CD4-positive, alpha-beta T cell (primary cell): ENCODE results near the gene ZDHHC8. TPM values are rescaled to one million over a fixed set of nuclear protein-coding genes. Genes with fewer than 3 reads are reported as not detected.

ENCODE experiments used
- ATAC-seq: fragments of 200-7000 bp; cut with Tn5 transposase; one replicate; pipeline ENCODE4 v1.10.0; 2022; ENCODE audit warnings: mild to moderate bottlenecking; ENCODE audit not compliant: poor library complexity
- CTCF ChIA-PET: fragments of 350-600 bp; sonication (Branson Sonifier 250); formaldehyde crosslinking; loops from one replicate; lab custom pipeline; 2021; ENCODE audit warnings: antibody characterized with exemption, inconsistent platforms; lab: Charles Lee
- POLR2A ChIA-PET: fragments of 350-600 bp; sonication (Branson Sonifier 250); formaldehyde crosslinking; loops from one replicate; lab custom pipeline; 2021; ENCODE audit warnings: antibody characterized with exemption, inconsistent platforms; lab: Charles Lee
- DNase-seq, 14 experiments: peaks; one replicate each; pipeline ENCODE4 v3.0.0-alpha.2; 2013 to 2020; ENCODE audit warnings: mixed read lengths in 2 of 14
- H3K27ac ChIP-seq, 2 donors: one replicate each; pipeline versions ENCODE4 v1.5.1 to v1.7.0; 2013; ENCODE audit warnings: low read length in 2 of 2, low read depth in 1 of 2, mild to moderate bottlenecking in 1 of 2
- H3K27me3 ChIP-seq, 2 experiments: 1 replicate in 1 of 2; 2 replicates in 1 of 2; pipeline versions ENCODE4 v1.6.1 to v1.7.0; 2013; ENCODE audit warnings: low read length in 2 of 2, control low read depth in 1 of 2, mild to moderate bottlenecking in 1 of 2, moderate library complexity in 1 of 2; ENCODE audit not compliant: insufficient read depth in 2 of 2, control insufficient read depth in 1 of 2
- H3K36me3 ChIP-seq: one replicate; pipeline ENCODE4 v1.6.1; 2013; ENCODE audit warnings: low read length, control low read depth; ENCODE audit not compliant: insufficient read depth
- H3K4me1 ChIP-seq: one replicate; pipeline ENCODE4 v1.6.1; 2013; ENCODE audit warnings: low read length, control low read depth; ENCODE audit not compliant: insufficient read depth
- H3K4me3 ChIP-seq: one replicate; pipeline ENCODE4 v1.5.1; 2013; ENCODE audit warnings: mild to moderate bottlenecking, low read length, moderate library complexity
- H3K9me3 ChIP-seq, 2 experiments: 1 replicate in 1 of 2; 2 replicates in 1 of 2; pipeline versions ENCODE4 v1.6.1 to v1.7.0; 2013; ENCODE audit warnings: low read length in 2 of 2, mild to moderate bottlenecking in 2 of 2, control low read depth in 1 of 2, moderate library complexity in 1 of 2; ENCODE audit not compliant: control insufficient read depth in 1 of 2, insufficient read depth in 1 of 2
- H3K27ac Mint-ChIP-seq: one replicate; pipeline ENCODE4 v1.8.0; 2020; ENCODE audit warnings: mixed read lengths
- H3K27me3 Mint-ChIP-seq: one replicate; pipeline ENCODE4 v1.8.0; 2021; ENCODE audit warnings: mixed read lengths
- H3K36me3 Mint-ChIP-seq: one replicate; pipeline ENCODE4 v1.8.0; 2021; ENCODE audit warnings: low read depth, mixed read lengths
- H3K4me1 Mint-ChIP-seq: one replicate; pipeline ENCODE4 v1.8.0; 2021; ENCODE audit warnings: low read depth, mixed read lengths
- H3K4me3 Mint-ChIP-seq: one replicate; pipeline ENCODE4 v1.8.0; 2020; ENCODE audit warnings: mild to moderate bottlenecking, mixed read lengths
- H3K9me3 Mint-ChIP-seq: one replicate; pipeline ENCODE4 v1.8.0; 2020; ENCODE audit warnings: mixed read lengths
- intact Hi-C, 2 experiments: fragments of 100-400 bp; cut with DNase I in 1 of 2; cut with micrococcal nuclease in 1 of 2; formaldehyde crosslinking; loops; one replicate each; pipeline versions ENCODE4 v1.15.1 to v1.9.0; 2023 to 2025; cut with DNase I, micrococcal nuclease
- total RNA-seq, 174 experiments: library from RNA in 2 of 174; stranded (reverse) in 2 of 174; gene quantifications; one replicate each; pipeline ENCODE4 v1.2.3 and lab custom pipeline; 2021 to 2026
- TF ChIP-seq, protein P1 (sequence below): fragments of 200-600 bp; IDR thresholded peaks from one replicate; pipeline ENCODE4 v1.8.0; 2022; ENCODE audit warnings: antibody characterized with exemption, mild to moderate bottlenecking

Gene ZDHHC8
- total RNA-seq, 2 experiments from 2014 or later: 44.9 to 49.3 TPM

DNA sequence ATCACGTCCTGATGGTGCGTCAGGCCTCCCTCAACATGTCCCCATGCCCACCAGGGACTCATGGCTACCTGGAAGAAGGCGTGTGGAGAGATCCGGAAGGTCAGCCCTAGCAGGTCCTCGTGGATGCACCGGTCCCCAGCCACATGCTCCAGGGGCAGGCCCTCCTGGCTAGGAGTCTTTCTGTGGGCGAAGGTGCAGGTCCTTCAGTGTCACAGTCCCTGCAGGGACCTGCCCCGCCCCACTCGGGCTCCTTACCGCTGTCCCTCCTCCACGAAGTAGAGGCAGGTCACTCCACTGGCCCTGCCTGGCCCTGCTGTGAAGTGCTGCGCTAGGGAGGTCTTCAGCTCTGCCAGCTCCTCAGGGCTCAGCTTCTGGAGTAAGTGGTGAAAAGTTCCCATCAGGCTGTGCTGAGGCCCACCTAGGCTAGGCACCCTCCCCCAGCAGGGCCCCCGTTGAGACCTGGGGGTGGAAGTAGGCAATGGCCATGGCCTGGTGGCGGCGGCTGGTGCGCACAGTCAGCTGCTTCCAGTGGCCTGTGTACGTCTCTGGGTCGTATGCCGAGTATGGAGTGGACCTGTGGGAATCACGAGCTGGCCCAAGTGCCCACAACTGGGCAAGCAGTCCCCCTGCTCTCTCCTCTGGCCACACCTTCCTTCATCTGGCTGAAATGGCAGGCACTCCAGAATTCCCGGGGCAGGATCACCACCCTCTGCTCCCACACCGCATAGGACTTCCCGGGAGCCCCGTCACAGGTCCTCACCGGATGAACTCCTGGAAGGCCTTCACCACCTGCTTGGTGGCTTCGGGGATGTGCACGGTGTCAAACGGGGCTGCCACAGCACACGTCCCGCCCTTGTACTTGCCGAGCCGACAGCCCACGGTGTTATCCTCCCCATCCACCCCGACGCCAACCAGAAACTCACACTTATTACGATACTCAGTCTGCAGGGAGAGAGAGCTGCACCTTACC, 16.8 kb upstream of the ZDHHC8 start:
- Mint-ChIP-seq H3K4me3 (peak overlapping the region; percentile 70), H3K36me3 (peaks cover 68% of the 10 kb centered on the region), H3K4me1 (peaks cover 33% of the 10 kb centered on the region), H3K27me3 (no peaks in the 10 kb centered on the region), H3K9me3 (no peaks in the 10 kb centered on the region), H3K27ac (peak overlapping the region; percentile 71)
- H3K27ac ChIP-seq: peak overlapping the region in 1 of 2 donors; percentile 75
- ChIA-PET CTCF (no interaction called here), POLR2A (no interaction called here)
- peaks cover 67% of the 10 kb centered on the region for H3K36me3 ChIP-seq
- H3K27me3 ChIP-seq: peaks cover 0 to 5% of the 10 kb centered on the region in 2 experiments
- intact Hi-C loops: loop anchor here in 1 of 2 experiments (5.0 to 10.0 kb wide), 7 partner anchors 142 to 992 kb away; partner anchors contain the start of genes DGCR2, GNB1L, MED15 and RTL10
- TF ChIP-seq, protein P1, sequence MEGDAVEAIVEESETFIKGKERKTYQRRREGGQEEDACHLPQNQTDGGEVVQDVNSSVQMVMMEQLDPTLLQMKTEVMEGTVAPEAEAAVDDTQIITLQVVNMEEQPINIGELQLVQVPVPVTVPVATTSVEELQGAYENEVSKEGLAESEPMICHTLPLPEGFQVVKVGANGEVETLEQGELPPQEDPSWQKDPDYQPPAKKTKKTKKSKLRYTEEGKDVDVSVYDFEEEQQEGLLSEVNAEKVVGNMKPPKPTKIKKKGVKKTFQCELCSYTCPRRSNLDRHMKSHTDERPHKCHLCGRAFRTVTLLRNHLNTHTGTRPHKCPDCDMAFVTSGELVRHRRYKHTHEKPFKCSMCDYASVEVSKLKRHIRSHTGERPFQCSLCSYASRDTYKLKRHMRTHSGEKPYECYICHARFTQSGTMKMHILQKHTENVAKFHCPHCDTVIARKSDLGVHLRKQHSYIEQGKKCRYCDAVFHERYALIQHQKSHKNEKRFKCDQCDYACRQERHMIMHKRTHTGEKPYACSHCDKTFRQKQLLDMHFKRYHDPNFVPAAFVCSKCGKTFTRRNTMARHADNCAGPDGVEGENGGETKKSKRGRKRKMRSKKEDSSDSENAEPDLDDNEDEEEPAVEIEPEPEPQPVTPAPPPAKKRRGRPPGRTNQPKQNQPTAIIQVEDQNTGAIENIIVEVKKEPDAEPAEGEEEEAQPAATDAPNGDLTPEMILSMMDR: no peak
- no peak overlapping the region for H3K4me3 ChIP-seq
- DNase-seq (no peak), ATAC-seq (no peak)
- peaks cover 0 to 7% of the 10 kb centered on the region in 2 experiments for H3K9me3 ChIP-seq
- H3K4me1 ChIP-seq: peaks cover 67% of the 10 kb centered on the region

DNA sequence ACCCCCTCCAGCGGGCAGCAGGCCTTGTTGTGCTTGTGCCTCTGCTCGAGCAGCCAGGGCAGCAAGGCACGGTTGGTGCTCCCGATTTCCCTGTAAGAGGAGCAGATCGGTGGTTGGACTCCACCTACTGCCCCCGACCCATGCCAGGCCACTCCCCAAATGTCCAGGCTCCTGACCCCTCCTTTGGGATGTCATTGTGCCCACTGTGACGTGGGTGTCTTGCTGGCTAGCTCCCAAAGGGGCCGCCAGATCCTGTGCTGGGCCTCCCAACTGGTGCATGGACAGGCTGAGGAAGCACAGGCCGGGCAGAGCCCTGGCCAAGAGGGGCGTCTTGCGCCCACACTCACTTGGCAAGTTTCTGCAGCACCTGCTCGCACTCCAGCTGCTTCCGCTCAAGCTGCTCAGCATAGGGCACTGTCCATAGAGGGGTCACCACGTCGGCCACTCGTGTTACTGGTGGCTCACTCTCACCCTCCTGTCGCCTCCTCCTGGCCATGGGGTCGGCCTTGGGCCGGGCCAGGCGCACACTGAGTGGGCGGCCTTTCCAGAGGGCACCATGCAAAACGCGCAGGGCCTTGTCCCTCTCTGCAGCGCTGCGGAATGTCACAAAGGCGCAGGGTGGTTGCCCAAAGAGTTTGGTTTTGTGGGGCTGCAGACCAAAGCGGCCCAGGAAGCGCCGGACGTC, 15.8 kb upstream of the ZDHHC8 start, which contains the start of gene RANBP1:
RANBP1 (plus strand) TSS at position 414 of the 685 bp plus-strand sequence; CDS start at position 495, 81 bp downstream.
- Histone ChIP-seq H3K27me3 (peaks cover 0 to 5% of the 10 kb centered on the region in 2 experiments), H3K9me3 (peaks cover 0 to 7% of the 10 kb centered on the region in 2 experiments), H3K27ac (peak within 1 kb of the TSS; percentile 76 to 84), H3K4me3 (peak within 1 kb of the TSS; percentile 85), H3K36me3 (peaks cover 68% of the 10 kb centered on the region), H3K4me1 (peaks cover 78% of the 10 kb centered on the region)
- ChIA-PET POLR2A (interaction anchor here (0.7 to 3.1 kb wide), 4 partner anchors 10 to 95 kb away, joined by 3 to 20 read pairs (median 12); partner anchors contain the start of genes TANGO2 and ZDHHC8), CTCF (interaction anchor here (0.8 kb wide), 1 partner anchor 13 kb away, joined by 3 read pairs; no protein-coding TSS in a partner anchor)
- ATAC-seq: no peak
- H3K27me3 Mint-ChIP-seq: no peaks in the 10 kb centered on the region
- TF ChIP-seq, protein P1: no peak
- H3K9me3 Mint-ChIP-seq: no peaks in the 10 kb centered on the region
- intact Hi-C loops: loop anchor here (2.0 to 10.0 kb wide), 7 partner anchors 15 to 994 kb away; partner anchors contain the start of genes DGCR2 (in 1 of the 2), GNB1L (in 1 of the 2), MED15 (in 1 of the 2) and RTL10 (in 1 of the 2)
- no peak for DNase-seq
- H3K27ac Mint-ChIP-seq: peak within 1 kb of the TSS; percentile 82
- H3K4me3 Mint-ChIP-seq: peak within 1 kb of the TSS; percentile 97
- H3K36me3 Mint-ChIP-seq: peaks cover 62% of the 10 kb centered on the region
- H3K4me1 Mint-ChIP-seq: peaks cover 33% of the 10 kb centered on the region
